ENCODE measurements around the gene CABP4.
"Not testable (repeated sequence)": the region's sequence is repeated elsewhere in the genome, so short reads cannot be mapped to it uniquely, and the experiment has no call there.

CABP4 gene

DNA sequence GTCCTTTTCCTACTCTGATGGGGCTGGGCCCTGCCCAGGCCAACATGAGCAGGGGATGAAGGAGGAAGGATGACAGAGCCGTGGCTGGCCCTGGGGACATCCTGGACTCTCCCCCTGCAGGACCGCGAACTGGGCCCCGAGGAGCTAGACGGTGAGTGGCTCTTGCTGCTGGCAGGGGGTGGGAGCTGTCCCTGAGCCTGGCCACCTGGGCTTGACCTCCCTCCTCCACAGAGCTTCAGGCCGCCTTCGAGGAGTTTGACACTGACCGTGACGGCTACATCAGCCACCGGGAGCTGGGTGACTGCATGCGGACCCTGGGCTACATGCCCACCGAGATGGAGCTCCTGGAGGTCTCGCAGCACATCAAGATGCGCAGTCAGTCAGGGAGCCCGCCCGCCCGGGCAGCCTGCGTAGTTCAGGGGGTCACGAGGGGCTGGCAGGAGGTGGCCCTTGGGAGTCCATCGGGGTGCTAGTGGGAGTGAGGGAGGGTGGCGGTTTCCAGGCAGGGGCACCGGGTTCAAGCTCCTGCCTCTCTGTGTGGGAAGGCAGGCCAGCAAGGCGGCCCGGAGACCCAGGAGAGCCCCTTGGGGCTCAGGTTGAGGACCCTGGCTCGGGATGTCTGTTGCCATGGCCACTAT is 1.0 kb downstream of the CABP4 start:
- DNase-seq, result no peak

DNA sequence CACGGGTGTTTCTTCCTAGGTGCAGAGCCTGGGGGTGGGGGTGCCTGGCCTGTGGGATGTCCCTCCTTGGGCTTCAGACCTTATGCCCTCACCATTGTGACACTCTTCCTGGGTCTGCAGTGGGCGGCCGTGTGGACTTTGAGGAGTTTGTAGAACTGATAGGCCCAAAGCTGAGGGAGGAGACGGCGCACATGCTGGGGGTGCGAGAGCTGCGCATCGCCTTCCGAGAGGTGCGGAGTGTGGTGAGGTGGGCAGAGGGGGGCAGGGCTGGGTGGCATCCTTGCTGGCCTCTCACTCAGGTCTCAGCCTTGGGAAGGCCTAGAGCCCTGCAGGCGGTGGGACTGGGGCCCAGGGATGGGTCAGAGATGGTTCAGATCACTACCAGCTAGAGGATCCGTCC is 2.3 kb downstream of the CABP4 start:
- no peak for DNase-seq

DNA sequence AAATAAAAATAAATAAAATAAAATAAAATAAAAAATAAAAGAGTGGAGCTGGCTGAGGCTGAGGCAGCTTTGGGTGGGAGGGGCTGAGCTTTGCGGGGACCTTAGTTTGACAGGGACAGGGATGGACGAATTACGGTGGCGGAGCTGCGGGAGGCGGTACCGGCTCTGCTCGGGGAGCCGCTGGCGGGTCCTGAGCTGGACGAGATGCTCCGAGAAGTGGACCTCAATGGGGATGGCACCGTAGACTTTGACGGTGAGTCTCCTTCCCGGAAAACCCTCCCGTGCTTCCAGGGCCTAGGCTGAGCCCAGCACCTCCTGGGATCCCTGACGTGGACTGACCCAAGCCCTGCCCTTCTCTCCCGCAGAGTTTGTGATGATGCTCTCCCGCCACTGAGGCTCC is 3.1 kb downstream of the CABP4 start:
- no peak for DNase-seq

GRCh38 chr11:67463186-67463585 is 8.0 kb downstream of the CABP4 start:
- DNase-seq, result no peak

- peak; percentile 88 for DNase-seq
Observed at GRCh38 chr11:67463680-67464410, 8.7 kb downstream of the CABP4 start.

DNA sequence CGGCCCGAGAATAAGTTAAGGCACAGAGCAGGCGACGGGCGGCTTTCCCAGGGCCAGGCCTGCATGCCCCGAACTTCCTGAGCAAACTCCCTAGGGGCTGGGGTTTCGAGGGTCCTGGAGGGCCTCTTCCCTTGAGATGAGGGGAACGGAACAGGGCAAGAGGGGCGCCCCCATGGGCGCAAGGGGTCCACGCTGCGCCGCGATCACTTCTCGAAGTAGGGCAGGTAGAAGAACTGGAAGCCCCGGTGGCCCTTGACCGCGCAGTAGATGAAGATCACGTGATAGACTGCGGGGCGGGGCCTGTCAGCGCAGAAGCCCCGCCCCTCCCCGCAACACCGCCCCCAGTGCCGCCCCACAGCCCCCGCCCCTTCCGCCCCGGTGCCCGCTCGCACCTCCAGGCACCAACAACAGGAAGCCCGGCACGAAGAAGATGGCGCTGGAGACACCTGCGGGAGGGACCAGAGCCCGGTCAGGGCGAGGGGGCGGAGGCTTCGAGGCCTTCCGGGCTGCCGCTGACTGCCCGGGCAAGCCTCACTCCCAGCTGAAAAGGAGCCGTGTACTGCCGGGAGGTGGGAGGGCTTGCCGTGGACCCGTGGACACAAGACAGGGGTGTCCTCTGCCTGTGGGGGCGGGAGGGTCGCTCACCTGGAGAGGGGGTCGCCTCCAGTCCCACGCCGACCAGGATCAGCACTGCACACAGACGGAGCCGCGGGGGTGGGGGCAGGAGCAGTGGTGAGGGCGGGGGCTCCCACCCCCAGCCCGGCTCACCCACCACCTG is 9.4 kb downstream of the CABP4 start:
- DNase-seq, result peak; percentile 84

DNA sequence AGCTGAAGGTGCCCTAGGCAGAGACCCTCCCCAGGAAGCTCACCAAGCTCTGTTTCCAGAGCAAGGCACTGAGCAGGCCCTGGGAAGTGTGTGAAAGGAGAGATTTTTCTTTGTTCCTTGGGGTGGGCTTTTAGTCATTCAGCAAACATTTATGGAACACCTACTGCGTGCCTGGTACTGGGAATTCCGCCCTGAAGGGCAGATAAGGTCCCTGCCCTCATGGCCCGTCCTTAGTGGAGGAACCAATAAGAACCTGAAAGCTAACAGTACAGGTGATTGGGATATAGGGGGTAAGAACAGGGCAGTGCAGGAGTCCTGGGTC is 10.0 kb downstream of the CABP4 start:
- no peak for DNase-seq

- DNase-seq, result not testable (repeated sequence)
Observed at GRCh38 chr11:67465530-67465929, 10.4 kb downstream of the CABP4 start.

DNA sequence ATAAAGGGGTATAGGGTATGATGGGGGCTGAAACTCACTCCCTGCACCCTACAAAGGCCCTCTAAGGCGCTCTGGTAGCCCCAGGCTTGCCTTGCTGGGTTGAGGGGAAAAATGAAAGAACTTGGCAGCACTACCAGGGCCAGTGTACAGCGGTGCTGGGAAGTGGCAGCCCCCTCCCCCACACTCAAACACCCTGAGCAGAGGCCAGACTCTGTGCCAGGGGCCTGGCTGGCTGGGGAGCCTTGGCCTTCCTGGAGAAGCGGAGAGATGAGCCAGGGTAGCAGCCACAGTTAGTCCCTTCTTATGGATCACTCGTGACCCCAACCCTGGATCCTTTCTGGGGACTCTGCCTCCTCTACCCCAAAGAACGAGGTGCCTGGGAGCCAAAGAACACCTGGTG is 11.2 kb downstream of the CABP4 start:
- no peak for DNase-seq

DNA sequence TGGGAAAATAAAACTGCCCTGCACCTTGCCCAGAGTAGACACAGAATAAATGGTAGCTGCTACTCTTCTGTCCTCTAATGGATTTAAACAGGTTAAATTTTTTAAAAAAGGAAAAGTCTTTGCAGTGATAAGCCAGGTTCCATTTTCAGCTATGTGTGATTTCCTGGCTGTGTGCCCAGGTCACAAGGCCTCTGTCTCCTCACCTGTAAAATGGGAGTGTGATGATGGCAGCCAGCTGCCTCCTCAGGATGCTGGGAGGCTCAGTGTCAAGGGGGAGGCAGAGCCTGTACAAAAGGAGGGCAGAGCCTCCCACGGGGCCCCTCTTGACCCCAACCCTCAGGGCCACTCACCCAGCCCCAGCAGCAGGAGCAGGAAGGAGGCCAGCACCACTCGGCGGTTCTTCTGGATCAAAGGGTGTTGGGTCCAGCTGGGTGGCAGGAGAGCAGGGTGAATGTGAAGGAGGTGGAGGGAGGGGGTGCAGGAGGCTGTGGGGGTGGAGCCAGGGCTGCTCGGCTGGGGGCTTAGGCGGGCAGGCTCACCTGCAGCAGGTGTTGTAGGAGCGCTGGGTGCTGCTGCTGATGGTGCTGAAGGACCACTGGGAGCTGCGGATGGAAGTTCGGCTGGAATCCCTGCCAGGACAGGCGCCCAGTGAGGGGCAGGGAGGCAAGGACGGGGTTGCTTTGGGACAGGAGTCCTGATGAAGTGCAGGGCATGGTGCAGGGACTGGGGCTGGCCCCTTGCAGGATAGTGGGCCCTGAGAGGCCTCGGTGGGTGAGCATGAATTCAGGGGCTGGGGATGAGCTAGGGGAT is 12.0 kb downstream of the CABP4 start:
- no peak for DNase-seq

GRCh38 chr11:67468056-67468455 is 12.9 kb downstream of the CABP4 start:
- DNase-seq, result no peak

DNA sequence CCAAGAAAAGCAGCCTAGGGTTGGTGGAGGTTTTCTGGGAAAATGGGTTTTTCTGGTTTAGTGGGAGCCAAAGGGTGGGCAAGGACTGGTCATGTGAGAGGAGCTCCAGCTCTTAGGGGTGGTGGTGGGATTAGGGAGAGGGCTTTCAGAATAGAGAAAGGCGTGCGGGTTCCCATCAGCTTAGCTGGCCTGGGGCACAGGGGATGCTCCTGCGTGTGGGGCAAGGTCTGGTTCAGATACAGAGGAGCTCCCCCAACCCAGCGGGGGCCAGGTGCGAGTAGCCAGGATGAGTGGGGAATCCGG is 13.3 kb downstream of the CABP4 start:
- no peak for DNase-seq

DNA sequence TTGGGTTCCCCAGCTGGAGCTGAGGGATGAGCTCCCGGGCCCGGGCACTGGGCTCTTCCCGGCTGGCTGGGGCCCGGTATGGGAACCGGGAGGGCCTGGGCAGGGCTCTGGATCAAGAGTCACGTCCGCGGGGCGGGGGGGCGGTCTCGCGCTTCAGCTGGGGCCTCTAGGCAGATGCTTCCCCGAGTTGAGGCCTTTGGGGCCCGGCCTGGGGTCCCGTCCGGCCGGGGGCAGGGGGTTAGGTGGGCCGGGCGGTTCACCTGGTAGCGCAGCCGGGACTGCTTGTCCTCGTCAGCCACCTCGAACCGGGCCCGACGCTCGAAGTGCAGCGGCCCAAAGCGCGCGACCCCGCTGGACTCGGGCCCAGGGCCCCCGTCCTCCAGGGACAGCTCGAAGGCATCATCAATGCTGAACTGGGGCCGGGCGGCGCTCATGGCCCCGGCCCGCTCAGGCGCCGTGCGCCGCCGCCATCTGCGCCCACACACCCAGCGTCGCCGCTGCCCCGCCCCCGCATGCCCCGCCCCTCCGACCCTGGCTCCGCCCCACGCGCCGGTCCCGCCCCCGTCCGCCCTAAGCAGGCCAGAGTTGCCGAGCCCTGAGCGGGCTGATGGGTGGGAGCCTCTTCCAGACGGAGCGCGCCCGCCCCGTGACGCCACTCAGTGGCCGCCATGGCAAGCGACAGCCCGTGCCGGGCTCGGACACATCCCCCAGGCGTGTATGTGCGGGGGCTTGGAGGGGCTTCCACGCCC is 13.8 kb downstream of the CABP4 start, which contains the start of gene TMEM134:
TSS of gene TMEM134 (minus strand) at position 493 of the 749 bp plus-strand sequence. CDS start at position 434, 59 bp downstream.
- peak; percentile 93 for DNase-seq

DNA sequence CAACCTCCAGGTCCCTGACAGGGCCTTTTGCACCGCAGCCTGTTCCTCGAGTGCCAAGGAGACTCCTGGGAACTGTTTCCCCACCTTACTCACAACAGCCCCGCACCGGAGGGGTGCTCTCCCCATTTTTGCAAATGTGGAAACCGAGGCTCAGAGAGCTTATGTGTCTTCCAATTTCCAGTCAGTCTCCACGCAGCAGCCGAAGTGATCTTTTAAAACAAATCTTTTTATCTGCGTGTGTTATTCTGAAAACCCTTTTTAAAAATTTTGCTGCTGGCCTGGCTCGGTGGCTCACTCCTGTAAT is 14.3 kb downstream of the CABP4 start:
- no peak for DNase-seq

GRCh38 chr11:67470337-67471002 is 15.3 kb downstream of the CABP4 start:
- DNase-seq, result no peak

- DNase-seq, result no peak
Observed at GRCh38 chr11:67472882-67473281, 17.7 kb downstream of the CABP4 start.

DNA sequence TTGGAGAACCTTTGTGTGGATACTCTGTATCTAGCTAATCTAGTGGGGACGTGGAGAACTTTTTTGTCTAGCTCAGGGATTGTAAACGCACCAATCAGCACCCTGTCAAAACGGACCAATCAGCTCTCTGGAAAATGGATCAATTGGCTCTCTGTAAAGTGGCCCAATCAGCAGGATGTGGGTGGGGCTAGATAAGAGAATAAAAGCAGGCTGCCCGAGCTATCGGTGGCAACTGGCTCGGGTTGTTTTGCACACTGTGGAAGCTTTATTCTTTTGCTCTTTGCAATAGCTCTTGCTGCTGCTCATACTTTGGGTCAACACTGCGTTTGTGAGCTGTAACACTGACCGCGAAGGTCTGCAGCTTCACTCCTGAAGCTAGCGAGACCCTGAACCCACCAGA is 21.5 kb downstream of the CABP4 start:
- DNase-seq, result not testable (repeated sequence)

DNA sequence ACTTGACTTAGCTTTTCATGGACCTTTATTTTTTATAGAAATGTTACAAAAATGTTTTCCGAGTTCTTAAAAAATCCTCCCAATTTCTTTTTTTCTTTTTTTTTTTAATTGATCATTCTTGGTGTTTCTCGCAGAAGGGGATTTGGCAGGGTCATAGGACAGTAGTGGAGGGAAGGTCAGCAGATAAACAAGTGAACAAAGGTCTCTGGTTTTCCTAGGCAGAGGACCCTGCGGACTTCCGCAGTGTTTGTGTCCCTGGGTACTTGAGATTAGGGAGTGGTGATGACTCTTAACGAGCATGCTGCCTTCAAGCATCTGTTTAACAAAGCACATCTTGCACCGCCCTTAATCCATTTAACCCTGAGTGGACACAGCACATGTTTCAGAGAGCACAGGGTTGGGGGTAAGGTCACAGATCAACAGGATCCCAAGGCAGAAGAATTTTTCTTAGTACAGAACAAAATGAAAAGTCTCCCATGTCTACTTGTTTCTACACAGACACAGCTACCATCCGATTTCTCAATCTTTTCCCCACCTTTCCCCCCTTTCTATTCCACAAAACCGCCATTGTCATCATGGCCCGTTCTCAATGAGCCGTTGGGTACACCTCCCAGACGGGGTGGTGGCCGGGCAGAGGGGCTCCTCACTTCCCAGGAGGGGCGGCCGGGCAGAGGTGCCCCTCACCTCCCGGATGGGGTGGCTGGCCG is 22.3 kb downstream of the CABP4 start:
- DNase-seq, result not testable (repeated sequence)

DNA sequence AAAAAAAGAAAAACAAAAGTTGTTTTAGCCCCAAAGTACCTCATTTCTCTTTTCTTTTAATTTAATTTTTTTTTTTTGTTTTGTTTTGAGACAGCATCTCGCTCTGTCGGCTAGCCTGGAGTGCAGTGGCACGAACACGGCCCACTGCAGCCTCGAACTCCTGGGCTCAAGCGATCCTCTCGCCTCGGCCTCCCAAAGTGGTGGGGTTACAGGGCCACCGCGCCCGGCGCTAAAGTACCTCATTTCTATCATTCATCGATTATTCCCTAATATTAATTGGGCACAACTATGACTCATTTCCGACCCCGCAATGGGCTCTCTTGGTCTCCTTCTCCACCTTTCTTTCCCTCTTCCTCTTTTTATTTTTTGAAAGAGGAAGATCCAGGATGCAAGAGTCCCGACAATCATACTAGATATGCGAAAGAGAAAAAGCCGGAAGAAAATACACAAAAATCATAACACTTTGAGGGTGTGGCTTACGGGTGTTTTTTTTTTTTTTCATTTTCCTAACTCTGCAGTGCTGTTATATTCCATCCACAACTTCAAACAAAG is 27.2 kb downstream of the CABP4 start:
- peak; percentile 80 for DNase-seq

DNA sequence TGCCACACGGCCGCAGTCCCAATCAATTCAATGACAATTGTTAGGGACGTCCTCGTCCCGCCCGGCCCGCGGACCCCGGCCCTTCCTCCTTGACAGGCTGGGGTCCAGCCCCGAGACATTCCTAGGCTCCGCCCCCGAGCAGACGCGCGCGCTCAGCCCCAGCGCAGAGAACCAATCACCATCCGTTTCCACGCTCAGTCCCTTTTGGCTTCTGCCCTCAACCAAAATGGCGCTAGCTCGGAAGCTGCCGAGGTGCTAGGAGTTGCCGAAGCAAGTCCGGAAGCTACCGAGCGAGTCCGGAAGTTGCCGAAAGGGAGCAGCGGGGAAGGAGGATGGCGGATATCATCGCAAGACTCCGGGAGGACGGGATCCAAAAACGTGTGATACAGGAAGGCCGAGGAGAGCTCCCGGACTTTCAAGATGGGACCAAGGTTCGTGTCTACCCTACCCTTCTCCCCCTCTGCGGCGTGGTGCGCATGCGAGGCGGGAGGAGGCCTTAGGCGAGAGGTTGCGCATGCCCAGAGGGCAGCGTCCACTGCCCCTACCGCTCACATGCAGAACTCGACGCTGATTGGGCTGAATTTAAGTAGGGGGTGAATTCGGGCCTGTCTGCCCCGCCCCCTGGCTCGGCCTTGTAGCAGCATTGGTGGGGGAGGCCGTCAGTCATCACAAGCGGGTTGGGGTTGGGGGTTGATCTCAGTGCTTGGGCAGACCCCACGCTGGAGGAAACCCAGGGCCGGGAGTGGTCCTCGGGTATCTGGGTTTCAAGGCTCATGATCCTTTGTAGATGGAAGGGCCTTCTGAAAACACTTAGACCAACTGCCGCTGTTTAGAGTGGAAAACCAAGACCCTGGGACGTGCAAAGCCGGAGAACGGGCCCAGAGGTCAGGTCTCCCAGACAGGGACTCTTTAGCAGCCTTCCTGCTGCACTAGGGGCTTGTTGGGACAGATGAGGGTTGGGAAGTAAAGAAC is 28.0 kb downstream of the CABP4 start, which contains the start of gene AIP:
TSS of gene AIP (plus strand) at position 200 of the 972 bp plus-strand sequence. CDS start at position 333, 133 bp downstream.
- DNase-seq, result peak; percentile 99
